DND-41 (cell line): ENCODE data around the gene SKA1.
A peak's percentile ranks its signal among the peaks of the same experiment; 100 is the strongest.

Experiments
- ATAC-seq: fragments of 200-7000 bp; cut with Tn5 transposase; 3 replicates; pipeline ENCODE4 v1.9.1; 2021; ENCODE audit warnings: low read depth; ENCODE audit not compliant: insufficient read depth
- DNase-seq: peaks from one replicate; pipeline ENCODE4 v3.0.0-alpha.2; 2020
- H2AFZ ChIP-seq: 2 replicates; pipeline ENCODE4 v1.6.0; 2012; ENCODE audit warnings: low read depth, low read length
- H3K27ac ChIP-seq: 2 replicates; pipeline ENCODE4 v1.5.1; 2012; ENCODE audit warnings: low read length, inconsistent platforms
- H3K27me3 ChIP-seq: fragments of 200-600 bp; sonication (generic); 2 replicates; pipeline ENCODE4 v1.6.0; 2012; ENCODE audit warnings: low read length, mild to moderate bottlenecking, inconsistent platforms; ENCODE audit not compliant: insufficient read depth, poor library complexity
- H3K36me3 ChIP-seq: 2 replicates; pipeline ENCODE4 v1.5.1; 2012; ENCODE audit warnings: low read length, inconsistent platforms; ENCODE audit not compliant: insufficient read depth
- H3K4me1 ChIP-seq: 2 replicates; pipeline ENCODE4 v1.5.1; 2012; ENCODE audit warnings: mild to moderate bottlenecking, low read length; ENCODE audit not compliant: insufficient read depth
- H3K4me2 ChIP-seq: 2 replicates; pipeline ENCODE4 v1.6.0; 2012; ENCODE audit warnings: mild to moderate bottlenecking, moderate library complexity, low read length, inconsistent platforms; ENCODE audit not compliant: insufficient read depth
- H3K4me3 ChIP-seq, 2 experiments: fragments of 200-600 bp in 1 of 2; shearing (Covaris generic) in 1 of 2; 2 replicates each; pipeline ENCODE4 v1.5.1; 2012 to 2016; ENCODE audit warnings: inconsistent platforms in 2 of 2, low read length in 2 of 2, mild to moderate bottlenecking in 2 of 2, low read depth in 1 of 2, moderate library complexity in 1 of 2
- H3K79me2 ChIP-seq: 2 replicates; pipeline ENCODE4 v1.6.0; 2012; ENCODE audit warnings: low read length, inconsistent platforms; ENCODE audit not compliant: insufficient read depth
- H3K9ac ChIP-seq: 2 replicates; pipeline ENCODE4 v1.6.0; 2012; ENCODE audit warnings: low read depth, mild to moderate bottlenecking, inconsistent platforms, low read length, moderate library complexity
- H3K9me3 ChIP-seq: 2 replicates; pipeline ENCODE4 v1.5.1; 2012; ENCODE audit warnings: low read length, moderate library complexity, mild to moderate bottlenecking, inconsistent platforms; ENCODE audit not compliant: insufficient read depth, severe bottlenecking
- H4K20me1 ChIP-seq: 2 replicates; pipeline ENCODE4 v1.6.0; 2012; ENCODE audit warnings: low read length; ENCODE audit not compliant: insufficient read depth
- CTCF ChIP-seq: IDR thresholded peaks from 2 replicates; pipeline ENCODE4 v1.5.1; 2012; ENCODE audit warnings: borderline replicate concordance, low read length, moderate library complexity, mild to moderate bottlenecking; ENCODE audit not compliant: poor library complexity, severe bottlenecking; ENCODE audit errors: extremely low read depth
- EZH2 ChIP-seq: IDR thresholded peaks from 3 replicates; pipeline ENCODE4 v1.6.1; 2012; ENCODE audit warnings: borderline replicate concordance, low read depth, mild to moderate bottlenecking, moderate library complexity, low read length, inconsistent platforms; ENCODE audit not compliant: severe bottlenecking

SKA1 gene

GRCh38 chr18:50374753-50375391 is at the start of gene SKA1:
TSS of gene SKA1 (plus strand) at chr18:50375046. CDS start at chr18:50375831, 785 bp downstream.
- Histone ChIP-seq H2AFZ (peak within 1 kb of the TSS; percentile 94), H3K4me3 (peak within 1 kb of the TSS; percentile 70 to 74), H3K79me2 (peaks cover 37% of the 10 kb centered on the region), H3K27me3 (no peaks in the 10 kb centered on the region), H3K36me3 (peaks cover 36% of the 10 kb centered on the region), H3K9ac (peak within 1 kb of the TSS; percentile 85), H3K4me1 (peaks cover 36% of the 10 kb centered on the region), H4K20me1 (no peaks in the 10 kb centered on the region), H3K27ac (peak within 1 kb of the TSS; percentile 94), H3K4me2 (peak within 1 kb of the TSS; percentile 74), H3K9me3 (peaks cover under 1% of the 10 kb centered on the region)
- DNase-seq (peak; percentile 94), ATAC-seq (peak; percentile 92)
- TF ChIP-seq CTCF (no peak), EZH2 (no peak)

GRCh38 chr18:50327983-50328382 is 46.9 kb upstream of the SKA1 start:
- TF ChIP-seq EZH2, result no peak
- no peak for TF ChIP-seq CTCF
- no peak overlapping the region for H3K4me2 ChIP-seq
- H3K9ac ChIP-seq, result no peak overlapping the region
- no peaks in the 10 kb centered on the region for H4K20me1 ChIP-seq
- no peak overlapping the region for H3K4me3 ChIP-seq
- no peak overlapping the region for H3K27ac ChIP-seq
- H3K4me1 ChIP-seq, result no peaks in the 10 kb centered on the region
- peaks cover 6% of the 10 kb centered on the region for H3K27me3 ChIP-seq
- no peaks in the 10 kb centered on the region for H3K36me3 ChIP-seq
- no peaks in the 10 kb centered on the region for H3K79me2 ChIP-seq
- no peaks in the 10 kb centered on the region for H3K9me3 ChIP-seq
- no peak overlapping the region for H2AFZ ChIP-seq
- DNase-seq, result no peak
- ATAC-seq, result no peak

- ATAC-seq (no peak), DNase-seq (no peak)
- Histone ChIP-seq H3K27me3 (peaks cover 6% of the 10 kb centered on the region), H3K27ac (no peak overlapping the region), H2AFZ (no peak overlapping the region), H3K4me2 (no peak overlapping the region), H3K36me3 (no peaks in the 10 kb centered on the region), H3K4me1 (no peaks in the 10 kb centered on the region), H3K4me3 (no peak overlapping the region), H3K9me3 (no peaks in the 10 kb centered on the region), H3K9ac (no peak overlapping the region), H4K20me1 (no peaks in the 10 kb centered on the region), H3K79me2 (no peaks in the 10 kb centered on the region)
- TF ChIP-seq EZH2 (no peak), CTCF (no peak)
Measured at GRCh38 chr18:50330176-50330575, 44.7 kb upstream of the SKA1 start.
